Measurements from ENCODE around the gene WSCD1. TPM values are rescaled to one million over a fixed set of nuclear protein-coding genes. Genes with fewer than 3 reads are reported as not detected.

WSCD1 gene
- total RNA-seq, 4 donors from 2014 or later, result 3.2 to 10.1 (median 5.3) TPM

GRCh38 chr17:6160232-6160555 is 90.0 kb downstream of the WSCD1 start:
- TF ChIP-seq CTCF (IDR thresholded peaks at IDR 0.05) (no peak), POLR2AphosphoS5 (IDR thresholded peaks at IDR 0.05) (no peak), EP300 (IDR thresholded peaks at IDR 0.05) (no peak), POLR2A (IDR thresholded peaks at IDR 0.05) (no peak)
- peaks cover 59% of the 10 kb centered on the region for H3K27me3 ChIP-seq
- ATAC-seq, result no peak
- no peak overlapping the region for H3K27ac ChIP-seq
- 57 to 67% methylated on average over 3 to 4 of the region's 8 CpGs for WGBS, 2 donors (ENCODE audit: low coverage in 1 of 2)
- H3K4me1 ChIP-seq, result no peaks in the 10 kb centered on the region
- H3K4me3 ChIP-seq, result no peak overlapping the region
- no peaks in the 10 kb centered on the region for H3K36me3 ChIP-seq
- no peaks in the 10 kb centered on the region for H3K9me3 ChIP-seq

- H3K27me3 ChIP-seq, result peaks cover 68% of the 10 kb centered on the region
- no peak for ATAC-seq
- no peak overlapping the region for H3K27ac ChIP-seq
- no peaks in the 10 kb centered on the region for H3K36me3 ChIP-seq
- no peak for TF ChIP-seq EP300 (IDR thresholded peaks at IDR 0.05)
- TF ChIP-seq CTCF (IDR thresholded peaks at IDR 0.05), result no peak
- no peak for TF ChIP-seq POLR2AphosphoS5 (IDR thresholded peaks at IDR 0.05)
- TF ChIP-seq POLR2A (IDR thresholded peaks at IDR 0.05), result no peak
- 59 to 66% methylated on average over 14 to 24 of the region's 24 CpGs for WGBS, 2 donors (ENCODE audit: low coverage in 1 of 2)
- no peaks in the 10 kb centered on the region for H3K4me1 ChIP-seq
- H3K4me3 ChIP-seq, result no peak overlapping the region
- no peaks in the 10 kb centered on the region for H3K9me3 ChIP-seq
Observed at GRCh38 chr17:6160911-6161855, 91.0 kb downstream of the WSCD1 start.

- 38 to 40% methylated on average over 3 to 4 of the region's 4 CpGs for WGBS, 2 donors (ENCODE audit: low coverage in 1 of 2)
- no peak for TF ChIP-seq CTCF (IDR thresholded peaks at IDR 0.05)
- H3K4me1 ChIP-seq, result no peaks in the 10 kb centered on the region
Observed at GRCh38 chr17:6162216-6162615, 92.0 kb downstream of the WSCD1 start.

GRCh38 chr17:6162892-6163291 is 92.7 kb downstream of the WSCD1 start:
- Histone ChIP-seq H3K9me3 (no peaks in the 10 kb centered on the region), H3K36me3 (no peaks in the 10 kb centered on the region), H3K27ac (no peak overlapping the region), H3K27me3 (peaks cover 70% of the 10 kb centered on the region), H3K4me1 (no peaks in the 10 kb centered on the region), H3K4me3 (no peak overlapping the region)
- ATAC-seq, result no peak
- TF ChIP-seq EP300 (IDR thresholded peaks at IDR 0.05), result no peak
- TF ChIP-seq POLR2A (IDR thresholded peaks at IDR 0.05), result no peak
- no peak for TF ChIP-seq CTCF (IDR thresholded peaks at IDR 0.05)
- no peak for TF ChIP-seq POLR2AphosphoS5 (IDR thresholded peaks at IDR 0.05)
- 59% methylated on average over 5 of the region's 9 CpGs; no CpG with 5 or more reads in 1 of the 2 donors for WGBS, 2 donors (ENCODE audit: low coverage in 1 of 2)

More at GRCh38 chr17:6162216-6162615, 92.0 kb downstream of the WSCD1 start:
- Histone ChIP-seq H3K4me3 (no peak overlapping the region), H3K27ac (no peak overlapping the region), H3K9me3 (no peaks in the 10 kb centered on the region), H3K27me3 (peaks cover 70% of the 10 kb centered on the region), H3K36me3 (no peaks in the 10 kb centered on the region)
- no peak for ATAC-seq

Data from gastroesophageal sphincter (tissue), 4 donors.